ENCODE data around the gene SLC24A3.

DNA sequence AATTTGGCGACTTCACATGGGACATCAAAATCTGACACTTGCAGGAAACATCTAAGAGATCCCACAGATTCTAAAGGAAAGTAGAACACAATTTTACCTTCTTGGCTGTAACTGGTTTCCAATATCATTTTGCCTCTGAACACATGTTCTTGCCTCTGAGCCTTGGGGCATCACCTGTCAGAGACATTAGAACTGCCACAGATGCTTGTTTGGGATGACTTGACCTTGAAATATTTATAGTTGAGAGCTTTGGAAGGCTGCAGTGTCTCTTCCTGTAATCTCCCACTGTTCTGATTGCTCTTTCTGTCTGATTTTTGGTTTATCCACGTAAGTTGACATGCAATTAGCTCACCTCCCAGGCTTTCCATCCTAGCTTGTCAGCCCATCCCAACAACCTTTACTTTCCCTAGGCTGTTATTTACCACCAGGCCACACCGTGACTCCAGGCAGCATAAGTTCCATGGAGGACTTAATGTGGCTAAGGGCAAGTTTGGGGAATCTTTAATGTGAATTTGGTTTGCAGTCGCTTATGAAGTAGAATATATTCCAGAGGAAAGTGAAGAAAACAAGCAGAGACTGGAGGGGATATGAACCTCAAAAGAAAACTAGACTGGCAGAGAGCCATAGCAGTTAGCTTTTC is 289.2 kb downstream of the SLC24A3 start:
- TF ChIP-seq CTCF (IDR thresholded peaks at IDR 0.05) = no peak
- no peak for TF ChIP-seq POLR2A (IDR thresholded peaks at IDR 0.05)

Data from heart left ventricle (tissue), 13 donors.